WTC11 (cell line): ENCODE measurements around the gene RFX4.

ENCODE experiments used
- CTCF ChIP-seq: fragments of 200-600 bp; IDR thresholded peaks from 2 replicates; pipeline ENCODE4 v1.8.0; 2022; ENCODE audit warnings: antibody characterized with exemption
- ELF4 ChIP-seq: sonication (generic); formaldehyde crosslinking; IDR thresholded peaks from 2 replicates; pipeline ENCODE4 v1.8.1; 2022; ENCODE audit warnings: low read depth, mild to moderate bottlenecking, moderate library complexity, missing genetic modification reagents
- PRRX2 ChIP-seq: fragments of 250-450 bp; sonication (Bioruptor Pico); IDR thresholded peaks from 2 replicates; pipeline ENCODE4 v1.8.0; 2021; ENCODE audit warnings: mild to moderate bottlenecking
- SMAD3 ChIP-seq: sonication (generic); formaldehyde crosslinking; IDR thresholded peaks from 2 replicates; pipeline ENCODE4 v1.8.0; 2022; ENCODE audit warnings: missing genetic modification reagents, mild to moderate bottlenecking, borderline replicate concordance
- ZNF138 ChIP-seq: sonication (generic); formaldehyde crosslinking; conservative IDR thresholded peaks from 2 replicates; pipeline ENCODE4 v1.8.1; 2022; ENCODE audit warnings: mild to moderate bottlenecking, moderate library complexity, missing genetic modification reagents
- ZNF263 ChIP-seq: sonication (generic); formaldehyde crosslinking; IDR thresholded peaks from 2 replicates; pipeline ENCODE4 v1.8.1; 2022; ENCODE audit warnings: low read depth, mild to moderate bottlenecking, moderate library complexity, missing genetic modification reagents
- TF ChIP-seq, protein P1 (sequence below): sonication (generic); formaldehyde crosslinking; IDR thresholded peaks from 2 replicates; pipeline ENCODE4 v1.8.0; 2022; ENCODE audit warnings: mild to moderate bottlenecking, missing genetic modification reagents
- TF ChIP-seq, protein P2 (sequence below): sonication (generic); formaldehyde crosslinking; IDR thresholded peaks from 2 replicates; pipeline ENCODE4 v1.8.0; 2022; ENCODE audit warnings: mild to moderate bottlenecking, missing genetic modification reagents

GRCh38 chr12:106747973-106748436 is 165.2 kb downstream of the RFX4 start:
- TF ChIP-seq CTCF (no peak), PRRX2 (CRISPR knock-in tag) (no peak), ZNF138 (CRISPR knock-in tag) (no peak), ELF4 (CRISPR knock-in tag) (no peak), SMAD3 (no peak), ZNF263 (CRISPR knock-in tag) (no peak)
- TF ChIP-seq, protein P1, sequence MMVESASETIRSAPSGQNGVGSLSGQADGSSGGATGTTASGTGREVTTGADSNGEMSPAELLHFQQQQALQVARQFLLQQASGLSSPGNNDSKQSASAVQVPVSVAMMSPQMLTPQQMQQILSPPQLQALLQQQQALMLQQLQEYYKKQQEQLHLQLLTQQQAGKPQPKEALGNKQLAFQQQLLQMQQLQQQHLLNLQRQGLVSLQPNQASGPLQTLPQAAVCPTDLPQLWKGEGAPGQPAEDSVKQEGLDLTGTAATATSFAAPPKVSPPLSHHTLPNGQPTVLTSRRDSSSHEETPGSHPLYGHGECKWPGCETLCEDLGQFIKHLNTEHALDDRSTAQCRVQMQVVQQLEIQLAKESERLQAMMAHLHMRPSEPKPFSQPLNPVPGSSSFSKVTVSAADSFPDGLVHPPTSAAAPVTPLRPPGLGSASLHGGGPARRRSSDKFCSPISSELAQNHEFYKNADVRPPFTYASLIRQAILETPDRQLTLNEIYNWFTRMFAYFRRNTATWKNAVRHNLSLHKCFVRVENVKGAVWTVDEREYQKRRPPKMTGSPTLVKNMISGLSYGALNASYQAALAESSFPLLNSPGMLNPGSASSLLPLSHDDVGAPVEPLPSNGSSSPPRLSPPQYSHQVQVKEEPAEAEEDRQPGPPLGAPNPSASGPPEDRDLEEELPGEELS (CRISPR knock-in tag): no peak
- TF ChIP-seq, protein P2, sequence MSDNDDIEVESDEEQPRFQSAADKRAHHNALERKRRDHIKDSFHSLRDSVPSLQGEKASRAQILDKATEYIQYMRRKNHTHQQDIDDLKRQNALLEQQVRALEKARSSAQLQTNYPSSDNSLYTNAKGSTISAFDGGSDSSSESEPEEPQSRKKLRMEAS: no peak
